Type B pancreatic cell (in vitro differentiated cells): Measurements from ENCODE around the gene COA1. TPM values are rescaled to one million over a fixed set of nuclear protein-coding genes. Genes with fewer than 3 reads are reported as not detected.

ENCODE experiments used
- DNase-seq: peaks from one replicate; pipeline ENCODE4 v3.0.0; 2021; ENCODE audit warnings: mixed read lengths; ENCODE audit not compliant: unreplicated experiment; ENCODE audit errors: extremely low spot score
- H3K27ac Mint-ChIP-seq: 2 replicates; pipeline ENCODE4 v1.8.0; 2021; ENCODE audit warnings: mild to moderate bottlenecking, mixed read lengths
- H3K27me3 Mint-ChIP-seq: 2 replicates; pipeline ENCODE4 v1.8.0; 2021; ENCODE audit warnings: mixed read lengths
- H3K36me3 Mint-ChIP-seq: 2 replicates; pipeline ENCODE4 v1.8.0; 2021; ENCODE audit warnings: mixed read lengths
- H3K4me1 Mint-ChIP-seq: one replicate; pipeline ENCODE4 v1.8.0; 2021; ENCODE audit warnings: mixed read lengths; ENCODE audit not compliant: unreplicated experiment
- H3K4me3 Mint-ChIP-seq: 2 replicates; pipeline ENCODE4 v1.8.0; 2021; ENCODE audit warnings: mild to moderate bottlenecking, mixed read lengths
- H3K9me3 Mint-ChIP-seq: 2 replicates; pipeline ENCODE4 v1.8.0; 2021; ENCODE audit warnings: mixed read lengths
- CTCF ChIP-seq: fragments of 200-600 bp; sonication (generic); conservative IDR thresholded peaks from 2 replicates; pipeline ENCODE4 v1.5.0; 2021; ENCODE audit warnings: antibody characterized with exemption, mild to moderate bottlenecking
- total RNA-seq: library from RNA; stranded (reverse); gene quantifications from 2 replicates; pipeline ENCODE4 v1.2.1, GENCODE V29; 2021; ENCODE audit warnings: low replicate concordance

COA1 gene
- total RNA-seq, 1 donor from 2014 or later = 75.3 TPM

GRCh38 chr7:43750016-43750887 lies 20.9 kb upstream of the COA1 start:
- no peak for DNase-seq
- Mint-ChIP-seq H3K4me1 (no peaks in the 10 kb centered on the region), H3K27ac (no peak overlapping the region), H3K36me3 (no peaks in the 10 kb centered on the region), H3K4me3 (no peak overlapping the region), H3K27me3 (peaks cover 40% of the 10 kb centered on the region), H3K9me3 (peaks cover 6% of the 10 kb centered on the region)
- no peak for TF ChIP-seq CTCF

GRCh38 chr7:43749383-43749940 lies 20.1 kb upstream of the COA1 start:
- TF ChIP-seq CTCF = no peak
- Mint-ChIP-seq H3K4me3 (no peak overlapping the region), H3K27me3 (peaks cover 40% of the 10 kb centered on the region), H3K4me1 (no peaks in the 10 kb centered on the region), H3K9me3 (peaks cover 6% of the 10 kb centered on the region), H3K36me3 (no peaks in the 10 kb centered on the region), H3K27ac (no peak overlapping the region)
- no peak for DNase-seq

- no peak for DNase-seq
- no peak for TF ChIP-seq CTCF
- Mint-ChIP-seq H3K4me1 (no peaks in the 10 kb centered on the region), H3K27ac (no peak overlapping the region), H3K36me3 (no peaks in the 10 kb centered on the region), H3K4me3 (no peak overlapping the region), H3K9me3 (peaks cover 6% of the 10 kb centered on the region), H3K27me3 (peaks cover 30% of the 10 kb centered on the region)
Measured at GRCh38 chr7:43747328-43748105, 18.2 kb upstream of the COA1 start.

- DNase-seq = no peak
- Mint-ChIP-seq H3K9me3 (peaks cover 6% of the 10 kb centered on the region), H3K27me3 (peaks cover 19% of the 10 kb centered on the region), H3K4me1 (no peaks in the 10 kb centered on the region), H3K36me3 (no peaks in the 10 kb centered on the region), H3K4me3 (no peak overlapping the region), H3K27ac (no peak overlapping the region)
- TF ChIP-seq CTCF = no peak
Measured at GRCh38 chr7:43742692-43743091, 13.4 kb upstream of the COA1 start.

GRCh38 chr7:43737467-43738127 lies 8.3 kb upstream of the COA1 start:
- Mint-ChIP-seq H3K36me3 (no peaks in the 10 kb centered on the region), H3K27me3 (peaks cover 10% of the 10 kb centered on the region), H3K9me3 (no peaks in the 10 kb centered on the region), H3K4me3 (no peak overlapping the region), H3K27ac (no peak overlapping the region), H3K4me1 (no peaks in the 10 kb centered on the region)
- TF ChIP-seq CTCF = no peak
- no peak for DNase-seq
